ENCODE data around the gene ALDH3B1.

ALDH3B1 gene

DNA sequence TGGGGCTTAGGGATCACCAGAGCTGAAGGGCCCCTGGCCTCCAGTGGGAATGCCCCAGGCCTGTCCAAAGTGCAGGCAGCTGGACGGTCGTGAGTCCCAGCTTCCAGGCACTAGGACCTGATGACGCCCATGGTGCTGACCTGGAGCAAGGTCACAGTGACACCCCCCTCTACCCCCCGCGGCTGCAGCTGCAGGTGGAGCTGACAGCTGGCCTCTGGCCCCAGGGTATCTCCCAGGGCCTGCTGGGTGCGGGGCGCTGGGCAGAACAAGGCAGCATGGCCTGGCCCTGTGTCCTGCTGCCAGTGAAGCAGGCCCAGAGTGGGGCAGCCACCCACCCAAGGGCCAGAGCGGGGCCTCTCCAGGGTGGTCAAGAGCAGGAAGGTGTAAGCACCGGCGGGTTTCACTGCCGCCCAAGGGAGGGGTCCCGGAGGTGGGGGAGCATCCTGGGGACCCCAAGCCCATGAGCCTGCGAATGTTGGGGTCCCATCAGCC lies 28.1 kb downstream of the ALDH3B1 start:
- peaks cover 23% of the 10 kb centered on the region for H3K36me3 ChIP-seq (ENCODE audit: insufficient read depth, low read length)
- no peaks in the 10 kb centered on the region for H3K27me3 ChIP-seq (ENCODE audit: control insufficient read depth, insufficient read depth, low read length)
- H3K4me1 ChIP-seq (ENCODE audit: control insufficient read depth, insufficient read depth, low read length) = peaks cover 56% of the 10 kb centered on the region
- H3K4me2 ChIP-seq (ENCODE audit: low read length) = peak overlapping the region; percentile 90
- H3K9ac ChIP-seq (ENCODE audit: low read depth, low read length) = peak overlapping the region; percentile 89
- peak overlapping the region; percentile 91 for H3K4me3 ChIP-seq (ENCODE audit: low read length)
- no peaks in the 10 kb centered on the region for H3K9me3 ChIP-seq (replicated peaks; ENCODE audit: low read length)

DNA sequence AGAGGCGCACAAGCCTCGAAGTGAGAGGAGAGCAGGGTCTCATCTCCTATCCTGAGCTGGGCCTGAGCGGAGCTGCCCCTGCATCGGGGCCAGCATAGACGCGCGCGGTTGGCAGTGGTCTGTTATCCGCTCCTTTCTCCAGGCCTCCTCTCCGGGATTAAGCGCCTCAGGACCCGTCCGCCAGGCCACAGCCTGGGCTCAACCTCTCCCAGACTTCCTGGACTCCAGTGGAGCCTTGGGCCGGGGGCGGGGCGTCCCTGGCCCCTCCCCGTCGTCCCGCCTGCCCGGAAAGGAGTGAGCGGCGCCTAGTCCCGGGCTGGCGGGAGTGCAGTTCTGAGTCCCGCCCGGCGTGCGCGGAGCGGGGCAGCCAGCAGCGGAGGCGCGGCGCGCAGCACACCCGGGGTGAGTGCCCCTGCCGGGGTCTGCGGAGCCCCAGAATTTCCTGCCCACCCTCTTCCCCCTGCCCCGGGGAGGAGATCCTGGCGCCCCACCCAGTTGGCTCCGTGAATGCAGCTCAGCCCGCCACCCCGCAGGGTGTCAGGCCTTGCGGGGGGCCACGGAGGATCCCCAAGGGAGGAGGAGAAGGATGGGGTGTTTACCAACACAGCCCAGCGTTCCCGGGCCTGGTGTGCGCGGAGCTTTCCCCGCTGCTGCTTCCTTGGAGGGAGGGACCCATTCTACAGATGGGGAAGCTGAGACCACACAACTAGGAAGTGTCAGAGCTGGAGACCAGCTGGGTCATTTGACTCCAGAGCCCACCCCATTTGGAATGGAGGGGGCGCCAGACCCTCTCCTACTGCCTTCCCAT lies 28.8 kb downstream of the ALDH3B1 start, which contains the start of gene TCIRG1:
TSS of gene TCIRG1 (plus strand) at position 308 of the 808 bp plus-strand sequence. CDS start 2,247 bp downstream, outside the sequence.
- Histone ChIP-seq H3K9me3 (replicated peaks; ENCODE audit: low read length) (no peaks in the 10 kb centered on the region), H3K9ac (ENCODE audit: low read depth, low read length) (peak within 1 kb of the TSS; percentile 89), H3K4me1 (ENCODE audit: control insufficient read depth, insufficient read depth, low read length) (peaks cover 53% of the 10 kb centered on the region)

DNA sequence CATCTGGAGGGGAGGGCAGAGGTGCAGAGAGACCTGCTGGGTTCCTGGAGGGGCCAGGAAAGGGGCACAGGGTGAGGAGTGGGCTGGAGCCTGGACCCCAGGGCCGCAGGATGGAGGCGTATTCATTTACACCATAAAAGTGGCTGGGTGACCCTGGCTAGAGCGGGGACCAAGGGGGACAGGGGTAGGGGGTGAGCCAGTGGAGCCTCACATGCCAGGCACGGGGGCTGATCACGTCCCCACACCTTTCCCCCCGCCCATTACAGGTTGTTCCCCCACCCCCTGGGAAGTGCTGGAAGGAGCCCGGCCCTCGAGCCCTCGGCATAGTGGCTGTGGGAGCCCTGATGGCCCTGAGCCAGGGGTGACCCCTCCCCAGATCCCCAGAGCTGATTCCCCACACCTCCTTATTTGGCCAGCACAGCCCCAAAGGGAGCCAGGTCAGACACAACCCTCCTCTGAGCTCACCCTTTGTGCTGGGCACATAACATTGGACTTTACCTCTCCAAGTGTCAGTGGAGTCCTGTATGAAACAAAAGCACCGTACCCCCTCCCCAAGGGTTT lies 29.5 kb downstream of the ALDH3B1 start:
- H3K36me3 ChIP-seq (ENCODE audit: insufficient read depth, low read length) = peaks cover 18% of the 10 kb centered on the region
- no peaks in the 10 kb centered on the region for H3K9me3 ChIP-seq (replicated peaks; ENCODE audit: low read length)
- peaks cover 52% of the 10 kb centered on the region for H3K4me1 ChIP-seq (ENCODE audit: control insufficient read depth, insufficient read depth, low read length)
- no peaks in the 10 kb centered on the region for H3K27me3 ChIP-seq (ENCODE audit: control insufficient read depth, insufficient read depth, low read length)
- H3K4me3 ChIP-seq (ENCODE audit: low read length) = peak overlapping the region; percentile 91
- peak overlapping the region; percentile 90 for H3K4me2 ChIP-seq (ENCODE audit: low read length)
- peak overlapping the region; percentile 89 for H3K9ac ChIP-seq (ENCODE audit: low read depth, low read length)

More for the DNA sequence above, 28.8 kb downstream of the ALDH3B1 start, which contains the start of gene TCIRG1:
- Histone ChIP-seq H3K4me3 (ENCODE audit: low read length) (peak within 1 kb of the TSS; percentile 91), H3K36me3 (ENCODE audit: insufficient read depth, low read length) (peaks cover 17% of the 10 kb centered on the region), H3K4me2 (ENCODE audit: low read length) (peak within 1 kb of the TSS; percentile 90), H3K27me3 (ENCODE audit: control insufficient read depth, insufficient read depth, low read length) (no peaks in the 10 kb centered on the region)

DNA sequence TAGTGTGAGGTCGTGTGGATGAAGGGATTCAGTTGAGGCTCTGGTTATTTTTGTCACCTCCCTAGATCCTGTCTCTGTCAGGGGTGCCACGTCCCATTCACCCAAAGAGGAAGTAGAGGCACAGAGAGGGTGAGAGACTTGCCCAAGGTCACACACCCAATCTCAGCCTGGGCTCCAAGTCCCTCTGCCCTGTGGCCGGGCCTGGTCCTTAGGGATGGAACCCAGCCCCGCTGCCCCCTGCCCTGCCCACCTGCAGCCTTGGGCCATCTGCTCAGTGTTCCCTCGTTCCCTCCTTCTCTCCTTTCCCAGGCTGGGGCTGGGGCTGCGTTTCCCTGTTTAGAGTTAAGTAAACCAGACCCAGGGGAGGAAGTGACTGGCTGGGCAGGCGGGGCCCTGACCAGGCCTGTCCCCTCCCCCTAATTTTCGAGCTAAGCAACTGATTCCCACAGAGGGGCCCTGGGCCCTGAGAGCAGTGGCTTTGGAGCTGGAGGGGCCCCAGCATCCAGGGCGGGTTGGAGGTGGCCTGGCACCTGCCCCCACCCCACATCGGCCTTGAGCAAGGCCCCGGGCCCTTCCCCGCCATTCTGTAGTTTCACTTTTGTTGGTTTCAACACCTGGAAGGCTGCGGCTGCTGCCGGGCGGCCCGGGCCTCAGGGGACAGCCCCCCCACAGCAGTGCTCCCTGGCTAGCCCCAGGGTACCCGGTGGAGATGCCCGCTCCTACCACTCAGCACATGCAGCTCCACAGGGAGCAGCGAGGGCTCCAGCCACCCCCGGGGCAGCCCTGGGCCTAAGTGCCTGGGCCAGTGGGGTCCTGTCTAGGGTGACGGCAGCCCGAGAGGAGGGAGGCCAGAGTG lies 30.2 kb downstream of the ALDH3B1 start:
- Histone ChIP-seq H3K36me3 (ENCODE audit: insufficient read depth, low read length) (peaks cover 26% of the 10 kb centered on the region), H3K4me1 (ENCODE audit: control insufficient read depth, insufficient read depth, low read length) (peaks cover 52% of the 10 kb centered on the region), H3K27me3 (ENCODE audit: control insufficient read depth, insufficient read depth, low read length) (no peaks in the 10 kb centered on the region), H3K4me3 (ENCODE audit: low read length) (peak overlapping the region; percentile 91), H3K9me3 (replicated peaks; ENCODE audit: low read length) (no peaks in the 10 kb centered on the region), H3K9ac (ENCODE audit: low read depth, low read length) (peak overlapping the region; percentile 89), H3K4me2 (ENCODE audit: low read length) (peak overlapping the region; percentile 90)

DNA sequence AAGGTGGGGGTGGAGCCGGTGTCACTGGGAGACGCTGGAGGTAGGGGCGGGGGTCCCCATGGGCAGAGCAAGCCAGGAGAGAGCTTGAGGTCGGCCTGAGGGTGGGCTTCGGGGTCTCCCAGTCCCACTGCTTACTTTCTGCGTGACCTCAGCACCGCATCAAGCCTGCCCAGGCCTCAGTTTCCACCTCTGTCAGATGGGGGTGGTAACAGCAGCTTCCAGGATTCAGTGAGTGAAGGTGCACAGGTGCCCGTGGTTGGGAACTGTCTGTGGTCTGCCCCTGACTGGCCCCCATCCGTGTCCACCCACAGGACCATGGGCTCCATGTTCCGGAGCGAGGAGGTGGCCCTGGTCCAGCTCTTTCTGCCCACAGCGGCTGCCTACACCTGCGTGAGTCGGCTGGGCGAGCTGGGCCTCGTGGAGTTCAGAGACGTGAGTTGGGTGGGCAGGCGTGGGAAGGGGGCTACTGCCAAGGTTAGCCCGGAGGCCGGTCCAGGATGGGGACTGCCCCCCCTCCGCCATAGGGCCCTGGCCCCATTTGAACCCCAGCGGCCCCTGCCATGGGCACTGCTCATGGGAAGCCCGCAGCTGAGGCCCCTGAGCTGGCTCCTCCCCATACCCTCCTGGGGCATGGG lies 30.9 kb downstream of the ALDH3B1 start:
- H3K9ac ChIP-seq (ENCODE audit: low read depth, low read length) = peak overlapping the region; percentile 89
- H3K27me3 ChIP-seq (ENCODE audit: control insufficient read depth, insufficient read depth, low read length) = no peaks in the 10 kb centered on the region
- peak overlapping the region; percentile 90 for H3K4me2 ChIP-seq (ENCODE audit: low read length)
- no peaks in the 10 kb centered on the region for H3K9me3 ChIP-seq (replicated peaks; ENCODE audit: low read length)
- H3K36me3 ChIP-seq (ENCODE audit: insufficient read depth, low read length) = peaks cover 30% of the 10 kb centered on the region
- H3K4me3 ChIP-seq (ENCODE audit: low read length) = peak overlapping the region; percentile 91
- peaks cover 52% of the 10 kb centered on the region for H3K4me1 ChIP-seq (ENCODE audit: control insufficient read depth, insufficient read depth, low read length)

DNA sequence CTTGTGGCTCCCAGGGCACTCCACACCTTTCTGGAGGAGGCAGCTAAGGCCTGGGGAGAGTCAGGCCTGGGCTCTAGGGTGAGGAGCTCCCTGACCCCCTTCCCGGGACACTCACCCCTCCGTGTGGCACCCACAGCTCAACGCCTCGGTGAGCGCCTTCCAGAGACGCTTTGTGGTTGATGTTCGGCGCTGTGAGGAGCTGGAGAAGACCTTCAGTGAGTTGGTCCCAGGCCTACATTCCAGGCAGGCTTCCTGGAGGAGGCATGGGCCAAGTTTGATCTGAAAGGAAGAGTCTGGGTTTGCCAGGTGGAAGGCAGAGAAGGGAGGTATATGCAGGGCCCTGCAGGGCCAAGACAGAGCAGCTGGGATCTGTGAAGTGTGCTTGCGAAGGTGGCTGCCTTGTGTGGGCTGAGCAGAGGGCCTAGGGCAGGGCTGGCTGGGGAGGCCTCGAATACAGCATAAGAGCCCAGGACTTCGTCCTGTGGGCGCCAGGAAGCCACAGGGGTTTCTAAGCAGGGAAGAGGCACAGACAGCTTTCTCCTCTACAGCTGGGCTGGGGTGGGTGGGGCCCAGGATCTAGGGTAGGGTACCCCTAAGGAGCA lies 31.6 kb downstream of the ALDH3B1 start:
- Histone ChIP-seq H3K4me3 (ENCODE audit: low read length) (no peak overlapping the region), H3K4me1 (ENCODE audit: control insufficient read depth, insufficient read depth, low read length) (peaks cover 50% of the 10 kb centered on the region), H3K27me3 (ENCODE audit: control insufficient read depth, insufficient read depth, low read length) (no peaks in the 10 kb centered on the region), H3K9ac (ENCODE audit: low read depth, low read length) (no peak overlapping the region), H3K36me3 (ENCODE audit: insufficient read depth, low read length) (peaks cover 32% of the 10 kb centered on the region), H3K4me2 (ENCODE audit: low read length) (peak overlapping the region; percentile 90), H3K9me3 (replicated peaks; ENCODE audit: low read length) (no peaks in the 10 kb centered on the region)

DNA sequence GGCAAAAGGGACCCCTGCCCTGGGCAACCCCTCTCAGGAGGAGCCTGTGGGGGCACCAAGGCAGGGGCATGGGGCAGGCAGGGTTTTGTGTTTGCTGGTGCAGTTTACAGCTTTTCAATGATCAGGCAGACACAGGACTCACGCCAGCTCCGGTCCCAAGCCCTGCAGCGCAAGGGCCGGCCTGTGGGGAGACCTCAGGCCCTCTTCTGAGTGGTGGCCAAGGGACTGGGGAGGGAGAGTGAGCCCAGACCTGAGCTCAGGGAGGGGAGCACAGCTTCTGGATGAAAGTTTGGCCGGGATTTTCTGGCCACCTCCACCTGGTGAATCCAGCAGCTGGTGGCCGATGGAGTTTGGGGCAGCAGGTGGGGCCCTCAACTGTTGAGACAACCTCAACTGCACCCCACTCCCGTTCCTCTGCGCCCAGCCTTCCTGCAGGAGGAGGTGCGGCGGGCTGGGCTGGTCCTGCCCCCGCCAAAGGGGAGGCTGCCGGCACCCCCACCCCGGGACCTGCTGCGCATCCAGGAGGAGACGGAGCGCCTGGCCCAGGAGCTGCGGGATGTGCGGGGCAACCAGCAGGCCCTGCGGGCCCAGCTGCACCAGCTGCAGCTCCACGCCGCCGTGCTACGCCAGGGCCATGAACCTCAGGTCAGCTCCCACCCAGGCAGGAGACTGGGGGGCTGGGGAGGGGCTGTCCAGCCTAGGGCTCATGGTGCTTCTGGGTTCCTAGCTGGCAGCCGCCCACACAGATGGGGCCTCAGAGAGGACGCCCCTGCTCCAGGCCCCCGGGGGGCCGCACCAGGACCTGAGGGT lies 32.3 kb downstream of the ALDH3B1 start:
- Histone ChIP-seq H3K36me3 (ENCODE audit: insufficient read depth, low read length) (peaks cover 36% of the 10 kb centered on the region), H3K4me1 (ENCODE audit: control insufficient read depth, insufficient read depth, low read length) (peaks cover 45% of the 10 kb centered on the region), H3K9ac (ENCODE audit: low read depth, low read length) (peak overlapping the region; percentile 44)

DNA sequence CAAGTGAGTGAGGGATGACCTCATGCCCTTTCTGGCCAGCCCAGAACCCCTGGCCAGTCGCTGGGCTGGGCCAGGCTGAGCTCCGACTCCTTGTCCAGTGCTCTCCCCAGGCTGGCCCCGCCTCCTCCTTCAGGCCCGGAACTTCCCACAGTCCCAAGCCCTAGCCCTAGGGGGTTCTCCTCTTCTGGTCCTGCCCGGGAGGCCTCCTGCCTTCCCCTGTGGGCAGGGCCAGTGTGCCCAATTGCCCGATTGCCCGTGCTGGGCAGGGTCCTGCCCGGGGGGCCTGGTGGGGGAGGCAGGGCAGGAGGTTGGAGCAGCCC lies 32.9 kb downstream of the ALDH3B1 start:
- H3K4me2 ChIP-seq (ENCODE audit: low read length) = peak overlapping the region; percentile 72
- peak overlapping the region; percentile 44 for H3K9ac ChIP-seq (ENCODE audit: low read depth, low read length)
- peaks cover 41% of the 10 kb centered on the region for H3K36me3 ChIP-seq (ENCODE audit: insufficient read depth, low read length)
- H3K27me3 ChIP-seq (ENCODE audit: control insufficient read depth, insufficient read depth, low read length) = no peaks in the 10 kb centered on the region
- H3K4me1 ChIP-seq (ENCODE audit: control insufficient read depth, insufficient read depth, low read length) = peaks cover 44% of the 10 kb centered on the region
- H3K9me3 ChIP-seq (replicated peaks; ENCODE audit: low read length) = no peaks in the 10 kb centered on the region
- H3K4me3 ChIP-seq (ENCODE audit: low read length) = no peak overlapping the region

More for the DNA sequence above, 32.3 kb downstream of the ALDH3B1 start:
- Histone ChIP-seq H3K27me3 (ENCODE audit: control insufficient read depth, insufficient read depth, low read length) (no peaks in the 10 kb centered on the region), H3K4me3 (ENCODE audit: low read length) (no peak overlapping the region), H3K4me2 (ENCODE audit: low read length) (peak overlapping the region; percentile 72), H3K9me3 (replicated peaks; ENCODE audit: low read length) (no peaks in the 10 kb centered on the region)

DNA sequence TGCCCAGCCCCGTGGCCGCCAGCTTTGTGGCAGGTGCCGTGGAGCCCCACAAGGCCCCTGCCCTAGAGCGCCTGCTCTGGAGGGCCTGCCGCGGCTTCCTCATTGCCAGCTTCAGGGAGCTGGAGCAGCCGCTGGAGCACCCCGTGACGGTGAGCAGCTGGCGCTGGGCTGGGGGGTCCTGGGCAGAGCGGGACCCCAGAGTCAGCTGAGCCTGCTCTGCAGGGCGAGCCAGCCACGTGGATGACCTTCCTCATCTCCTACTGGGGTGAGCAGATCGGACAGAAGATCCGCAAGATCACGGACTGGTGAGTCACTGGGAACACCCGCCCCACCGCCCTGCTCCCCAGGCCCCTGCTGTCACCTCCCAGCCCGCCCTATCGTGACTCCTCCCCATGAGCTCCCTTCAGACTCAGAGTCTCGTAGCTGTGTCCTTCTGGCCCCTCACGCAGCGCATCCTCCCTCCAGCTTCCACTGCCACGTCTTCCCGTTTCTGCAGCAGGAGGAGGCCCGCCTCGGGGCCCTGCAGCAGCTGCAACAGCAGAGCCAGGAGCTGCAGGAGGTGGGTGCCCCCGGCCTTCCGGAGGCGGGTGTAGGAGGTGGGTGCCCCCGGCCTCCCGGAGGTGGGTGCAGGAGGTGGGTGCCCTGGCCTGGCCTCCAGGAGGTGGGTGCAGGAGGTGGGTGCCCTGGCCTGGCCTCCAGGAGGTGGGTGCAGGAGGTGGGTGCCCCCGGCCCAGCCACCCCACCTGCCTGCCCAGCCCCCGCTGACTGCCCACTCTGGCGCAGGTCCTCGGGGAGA lies 33.4 kb downstream of the ALDH3B1 start:
- Histone ChIP-seq H3K4me3 (ENCODE audit: low read length) (peak overlapping the region; percentile 45), H3K27me3 (ENCODE audit: control insufficient read depth, insufficient read depth, low read length) (no peaks in the 10 kb centered on the region), H3K36me3 (ENCODE audit: insufficient read depth, low read length) (peaks cover 44% of the 10 kb centered on the region), H3K9ac (ENCODE audit: low read depth, low read length) (peak overlapping the region; percentile 44), H3K4me1 (ENCODE audit: control insufficient read depth, insufficient read depth, low read length) (peaks cover 38% of the 10 kb centered on the region), H3K4me2 (ENCODE audit: low read length) (peak overlapping the region; percentile 72), H3K9me3 (replicated peaks; ENCODE audit: low read length) (no peaks in the 10 kb centered on the region)

All from skeletal muscle satellite cell (primary cell).